Measurements from ENCODE around the gene SLC35G1.

The SLC35G1 gene

DNA sequence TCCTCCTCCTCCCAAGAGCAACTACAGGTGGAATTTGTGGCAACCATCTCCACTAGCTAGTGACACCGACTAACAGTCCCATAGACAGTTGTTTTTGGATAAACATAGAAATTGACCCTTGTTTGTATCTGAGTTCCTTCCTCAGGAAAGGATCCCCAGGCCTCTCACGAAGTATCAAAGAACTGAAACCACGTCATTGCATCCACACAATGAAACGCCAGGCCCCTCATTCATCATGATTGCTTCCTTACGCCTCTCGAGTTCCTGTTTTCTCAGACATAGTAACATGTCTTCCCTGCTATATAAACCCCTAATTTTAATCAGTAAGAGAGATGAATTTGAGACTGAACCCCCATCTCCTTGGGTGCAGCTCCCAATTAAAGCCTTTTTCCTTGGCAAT lies 18.1 kb downstream of the SLC35G1 start:
- no peak for ATAC-seq
- TF ChIP-seq RARB (CRISPR knock-in tag; IDR thresholded peaks at IDR 0.05) (no peak), PPARA (CRISPR knock-in tag; IDR thresholded peaks at IDR 0.05; ENCODE audit: borderline replicate concordance) (no peak), ZFP3 (CRISPR knock-in tag; IDR thresholded peaks at IDR 0.05) (no peak), ESRRG (CRISPR knock-in tag; IDR thresholded peaks at IDR 0.05) (no peak), ZNF565 (CRISPR knock-in tag; conservative IDR thresholded peaks at IDR 0.05; ENCODE audit: low read depth) (no peak), ZNF70 (CRISPR knock-in tag; IDR thresholded peaks at IDR 0.05) (no peak), OSR1 (CRISPR knock-in tag; IDR thresholded peaks at IDR 0.05) (no peak), ZC3H10 (CRISPR knock-in tag; IDR thresholded peaks at IDR 0.05) (no peak), CSDC2 (CRISPR knock-in tag; IDR thresholded peaks at IDR 0.05) (no peak), ZNF8 (CRISPR knock-in tag; IDR thresholded peaks at IDR 0.05) (no peak), ZFP30 (CRISPR knock-in tag; IDR thresholded peaks at IDR 0.05) (no peak), TCF4 (CRISPR knock-in tag; IDR thresholded peaks at IDR 0.05; ENCODE audit: borderline replicate concordance) (no peak), TOX (CRISPR knock-in tag; IDR thresholded peaks at IDR 0.05; ENCODE audit: borderline replicate concordance) (no peak), SNAI2 (CRISPR knock-in tag; IDR thresholded peaks at IDR 0.05) (no peak), GLIS3 (CRISPR knock-in tag; IDR thresholded peaks at IDR 0.05) (no peak), ARNTL (CRISPR knock-in tag; IDR thresholded peaks at IDR 0.05; ENCODE audit: borderline replicate concordance, low read depth) (no peak)
- TF ChIP-seq, protein P1, sequence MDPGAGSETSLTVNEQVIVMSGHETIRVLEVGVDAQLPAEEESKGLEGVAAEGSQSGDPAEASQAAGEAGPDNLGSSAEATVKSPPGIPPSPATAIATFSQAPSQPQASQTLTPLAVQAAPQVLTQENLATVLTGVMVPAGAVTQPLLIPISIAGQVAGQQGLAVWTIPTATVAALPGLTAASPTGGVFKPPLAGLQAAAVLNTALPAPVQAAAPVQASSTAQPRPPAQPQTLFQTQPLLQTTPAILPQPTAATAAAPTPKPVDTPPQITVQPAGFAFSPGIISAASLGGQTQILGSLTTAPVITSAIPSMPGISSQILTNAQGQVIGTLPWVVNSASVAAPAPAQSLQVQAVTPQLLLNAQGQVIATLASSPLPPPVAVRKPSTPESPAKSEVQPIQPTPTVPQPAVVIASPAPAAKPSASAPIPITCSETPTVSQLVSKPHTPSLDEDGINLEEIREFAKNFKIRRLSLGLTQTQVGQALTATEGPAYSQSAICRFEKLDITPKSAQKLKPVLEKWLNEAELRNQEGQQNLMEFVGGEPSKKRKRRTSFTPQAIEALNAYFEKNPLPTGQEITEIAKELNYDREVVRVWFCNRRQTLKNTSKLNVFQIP (CRISPR knock-in tag; IDR thresholded peaks at IDR 0.05; ENCODE audit: borderline replicate concordance, low read depth), result no peak
- TF ChIP-seq, protein P2, sequence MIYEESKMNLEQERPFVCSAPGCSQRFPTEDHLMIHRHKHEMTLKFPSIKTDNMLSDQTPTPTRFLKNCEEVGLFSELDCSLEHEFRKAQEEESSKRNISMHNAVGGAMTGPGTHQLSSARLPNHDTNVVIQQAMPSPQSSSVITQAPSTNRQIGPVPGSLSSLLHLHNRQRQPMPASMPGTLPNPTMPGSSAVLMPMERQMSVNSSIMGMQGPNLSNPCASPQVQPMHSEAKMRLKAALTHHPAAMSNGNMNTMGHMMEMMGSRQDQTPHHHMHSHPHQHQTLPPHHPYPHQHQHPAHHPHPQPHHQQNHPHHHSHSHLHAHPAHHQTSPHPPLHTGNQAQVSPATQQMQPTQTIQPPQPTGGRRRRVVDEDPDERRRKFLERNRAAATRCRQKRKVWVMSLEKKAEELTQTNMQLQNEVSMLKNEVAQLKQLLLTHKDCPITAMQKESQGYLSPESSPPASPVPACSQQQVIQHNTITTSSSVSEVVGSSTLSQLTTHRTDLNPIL (CRISPR knock-in tag; IDR thresholded peaks at IDR 0.05; ENCODE audit: low read depth), result no peak

DNA sequence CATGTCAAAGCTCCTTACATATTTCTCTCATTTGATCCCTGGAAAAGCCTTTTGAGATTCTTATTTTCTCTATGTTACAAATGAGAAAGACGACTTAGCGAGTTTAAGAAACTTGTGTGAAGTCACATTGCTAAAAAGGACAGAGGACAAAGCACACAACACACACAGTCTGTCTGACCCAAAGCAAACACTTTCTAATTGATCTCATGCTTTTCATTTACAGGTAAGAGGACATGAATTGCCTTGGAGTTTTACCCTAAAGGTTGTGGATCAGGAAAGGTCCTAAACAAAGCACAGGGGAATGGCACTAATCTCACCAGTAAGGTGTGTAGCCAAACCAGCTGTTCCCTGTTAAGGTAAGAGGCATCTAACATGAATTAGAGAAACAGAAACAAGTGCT lies 18.7 kb downstream of the SLC35G1 start:
- no peak for TF ChIP-seq ZNF70 (CRISPR knock-in tag; IDR thresholded peaks at IDR 0.05)
- TF ChIP-seq, protein P1 (CRISPR knock-in tag; IDR thresholded peaks at IDR 0.05; ENCODE audit: borderline replicate concordance, low read depth), result no peak
- no peak for TF ChIP-seq BACH2 (CRISPR knock-in tag; IDR thresholded peaks at IDR 0.05; ENCODE audit: borderline replicate concordance)
- no peak for TF ChIP-seq ZC3H10 (CRISPR knock-in tag; IDR thresholded peaks at IDR 0.05)
- no peak for TF ChIP-seq PPARA (CRISPR knock-in tag; IDR thresholded peaks at IDR 0.05; ENCODE audit: borderline replicate concordance)
- no peak for TF ChIP-seq ESRRG (CRISPR knock-in tag; IDR thresholded peaks at IDR 0.05)
- no peak for TF ChIP-seq ZNF8 (CRISPR knock-in tag; IDR thresholded peaks at IDR 0.05)
- TF ChIP-seq ISL1 (CRISPR knock-in tag; IDR thresholded peaks at IDR 0.05), result no peak
- TF ChIP-seq SNAI2 (CRISPR knock-in tag; IDR thresholded peaks at IDR 0.05), result no peak
- TF ChIP-seq ZNF565 (CRISPR knock-in tag; conservative IDR thresholded peaks at IDR 0.05; ENCODE audit: low read depth), result no peak
- TF ChIP-seq GLIS3 (CRISPR knock-in tag; IDR thresholded peaks at IDR 0.05), result no peak
- no peak for TF ChIP-seq ZFP30 (CRISPR knock-in tag; IDR thresholded peaks at IDR 0.05)
- TF ChIP-seq CSDC2 (CRISPR knock-in tag; IDR thresholded peaks at IDR 0.05), result no peak
- no peak for TF ChIP-seq TCF4 (CRISPR knock-in tag; IDR thresholded peaks at IDR 0.05; ENCODE audit: borderline replicate concordance)
- TF ChIP-seq, protein P2 (CRISPR knock-in tag; IDR thresholded peaks at IDR 0.05; ENCODE audit: low read depth), result no peak
- TF ChIP-seq OSR1 (CRISPR knock-in tag; IDR thresholded peaks at IDR 0.05), result no peak
- TF ChIP-seq, protein P3, sequence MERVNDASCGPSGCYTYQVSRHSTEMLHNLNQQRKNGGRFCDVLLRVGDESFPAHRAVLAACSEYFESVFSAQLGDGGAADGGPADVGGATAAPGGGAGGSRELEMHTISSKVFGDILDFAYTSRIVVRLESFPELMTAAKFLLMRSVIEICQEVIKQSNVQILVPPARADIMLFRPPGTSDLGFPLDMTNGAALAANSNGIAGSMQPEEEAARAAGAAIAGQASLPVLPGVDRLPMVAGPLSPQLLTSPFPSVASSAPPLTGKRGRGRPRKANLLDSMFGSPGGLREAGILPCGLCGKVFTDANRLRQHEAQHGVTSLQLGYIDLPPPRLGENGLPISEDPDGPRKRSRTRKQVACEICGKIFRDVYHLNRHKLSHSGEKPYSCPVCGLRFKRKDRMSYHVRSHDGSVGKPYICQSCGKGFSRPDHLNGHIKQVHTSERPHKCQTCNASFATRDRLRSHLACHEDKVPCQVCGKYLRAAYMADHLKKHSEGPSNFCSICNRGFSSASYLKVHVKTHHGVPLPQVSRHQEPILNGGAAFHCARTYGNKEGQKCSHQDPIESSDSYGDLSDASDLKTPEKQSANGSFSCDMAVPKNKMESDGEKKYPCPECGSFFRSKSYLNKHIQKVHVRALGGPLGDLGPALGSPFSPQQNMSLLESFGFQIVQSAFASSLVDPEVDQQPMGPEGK (CRISPR knock-in tag; IDR thresholded peaks at IDR 0.05; ENCODE audit: borderline replicate concordance), result no peak

DNA sequence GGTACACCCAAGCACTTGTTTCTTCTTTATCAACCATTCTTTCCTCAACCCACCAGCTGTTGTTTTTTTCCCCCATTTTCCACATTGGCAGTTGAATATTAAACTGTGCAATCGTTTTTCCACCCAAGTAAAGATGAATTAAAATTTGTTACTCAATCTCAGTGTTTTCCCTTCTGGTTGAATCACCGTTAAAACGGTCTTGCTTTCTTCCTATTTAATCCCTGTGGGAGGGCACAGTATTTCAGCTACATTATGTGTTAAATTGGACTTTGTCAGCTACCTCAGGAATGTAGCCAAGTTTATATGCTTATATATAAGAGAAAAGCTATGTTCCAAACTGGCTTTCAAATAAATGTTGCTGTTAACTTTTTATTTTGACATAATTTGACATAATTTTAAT lies 19.9 kb downstream of the SLC35G1 start:
- no peak for ATAC-seq
- TF ChIP-seq, protein P1 (CRISPR knock-in tag; IDR thresholded peaks at IDR 0.05; ENCODE audit: borderline replicate concordance, low read depth), result no peak
- TF ChIP-seq, protein P4, sequence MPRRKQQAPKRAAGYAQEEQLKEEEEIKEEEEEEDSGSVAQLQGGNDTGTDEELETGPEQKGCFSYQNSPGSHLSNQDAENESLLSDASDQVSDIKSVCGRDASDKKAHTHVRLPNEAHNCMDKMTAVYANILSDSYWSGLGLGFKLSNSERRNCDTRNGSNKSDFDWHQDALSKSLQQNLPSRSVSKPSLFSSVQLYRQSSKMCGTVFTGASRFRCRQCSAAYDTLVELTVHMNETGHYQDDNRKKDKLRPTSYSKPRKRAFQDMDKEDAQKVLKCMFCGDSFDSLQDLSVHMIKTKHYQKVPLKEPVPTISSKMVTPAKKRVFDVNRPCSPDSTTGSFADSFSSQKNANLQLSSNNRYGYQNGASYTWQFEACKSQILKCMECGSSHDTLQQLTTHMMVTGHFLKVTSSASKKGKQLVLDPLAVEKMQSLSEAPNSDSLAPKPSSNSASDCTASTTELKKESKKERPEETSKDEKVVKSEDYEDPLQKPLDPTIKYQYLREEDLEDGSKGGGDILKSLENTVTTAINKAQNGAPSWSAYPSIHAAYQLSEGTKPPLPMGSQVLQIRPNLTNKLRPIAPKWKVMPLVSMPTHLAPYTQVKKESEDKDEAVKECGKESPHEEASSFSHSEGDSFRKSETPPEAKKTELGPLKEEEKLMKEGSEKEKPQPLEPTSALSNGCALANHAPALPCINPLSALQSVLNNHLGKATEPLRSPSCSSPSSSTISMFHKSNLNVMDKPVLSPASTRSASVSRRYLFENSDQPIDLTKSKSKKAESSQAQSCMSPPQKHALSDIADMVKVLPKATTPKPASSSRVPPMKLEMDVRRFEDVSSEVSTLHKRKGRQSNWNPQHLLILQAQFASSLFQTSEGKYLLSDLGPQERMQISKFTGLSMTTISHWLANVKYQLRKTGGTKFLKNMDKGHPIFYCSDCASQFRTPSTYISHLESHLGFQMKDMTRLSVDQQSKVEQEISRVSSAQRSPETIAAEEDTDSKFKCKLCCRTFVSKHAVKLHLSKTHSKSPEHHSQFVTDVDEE (CRISPR knock-in tag; IDR thresholded peaks at IDR 0.05), result no peak
- no peak for TF ChIP-seq CSDC2 (CRISPR knock-in tag; IDR thresholded peaks at IDR 0.05)
- TF ChIP-seq ZNF8 (CRISPR knock-in tag; IDR thresholded peaks at IDR 0.05), result no peak
- TF ChIP-seq, protein P5, sequence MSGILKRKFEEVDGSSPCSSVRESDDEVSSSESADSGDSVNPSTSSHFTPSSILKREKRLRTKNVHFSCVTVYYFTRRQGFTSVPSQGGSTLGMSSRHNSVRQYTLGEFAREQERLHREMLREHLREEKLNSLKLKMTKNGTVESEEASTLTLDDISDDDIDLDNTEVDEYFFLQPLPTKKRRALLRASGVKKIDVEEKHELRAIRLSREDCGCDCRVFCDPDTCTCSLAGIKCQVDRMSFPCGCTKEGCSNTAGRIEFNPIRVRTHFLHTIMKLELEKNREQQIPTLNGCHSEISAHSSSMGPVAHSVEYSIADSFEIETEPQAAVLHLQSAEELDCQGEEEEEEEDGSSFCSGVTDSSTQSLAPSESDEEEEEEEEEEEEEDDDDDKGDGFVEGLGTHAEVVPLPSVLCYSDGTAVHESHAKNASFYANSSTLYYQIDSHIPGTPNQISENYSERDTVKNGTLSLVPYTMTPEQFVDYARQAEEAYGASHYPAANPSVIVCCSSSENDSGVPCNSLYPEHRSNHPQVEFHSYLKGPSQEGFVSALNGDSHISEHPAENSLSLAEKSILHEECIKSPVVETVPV (CRISPR knock-in tag; IDR thresholded peaks at IDR 0.05), result no peak

More for the DNA sequence above, 18.7 kb downstream of the SLC35G1 start:
- no peak for ATAC-seq
